Activated CD4-positive, CD25-positive, alpha-beta regulatory T cell treated with anti-CD3 and anti-CD28 coated beads, Interleukin-2, amount 50 U/mL, for 16 hours (primary cell): ENCODE results near the gene FAM151B.

Source experiments
- DNase-seq: peaks from one replicate; pipeline ENCODE4 v3.0.0-alpha.2; 2020; ENCODE audit warnings: low read depth, low spot score

Gene FAM151B

DNA sequence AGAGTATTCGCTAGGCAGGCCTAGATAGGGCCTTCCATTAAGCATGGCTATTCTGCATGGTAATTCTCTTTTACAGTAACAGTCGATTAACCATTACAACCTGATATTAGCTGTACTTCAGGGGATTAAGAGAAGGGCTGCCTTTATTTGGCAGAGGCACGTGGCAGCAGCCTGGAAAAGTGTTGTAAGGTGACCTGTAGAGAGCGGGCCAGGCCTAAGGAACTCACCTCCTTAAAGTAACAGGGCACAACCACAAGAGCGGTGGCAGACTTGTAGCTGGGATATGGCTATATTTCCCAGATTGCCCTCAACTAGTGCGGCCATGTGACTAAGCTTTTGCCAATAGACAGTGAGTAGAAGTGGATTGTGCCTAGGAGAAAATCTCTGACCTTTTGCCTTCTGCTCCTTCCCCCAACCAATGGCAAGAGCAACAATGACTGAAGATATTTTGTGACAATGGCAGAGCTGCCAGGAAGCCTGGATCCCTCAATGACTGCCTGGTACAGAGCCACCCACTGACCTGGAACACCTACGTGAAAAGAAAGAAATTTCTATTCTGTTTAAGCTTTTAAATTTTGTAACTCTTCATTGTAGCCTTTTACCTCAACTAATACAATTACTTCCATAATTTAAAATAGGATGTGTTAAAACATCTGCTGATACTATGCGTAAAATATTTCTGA lies 101.1 kb downstream of the FAM151B start:
- DNase-seq: no peak

DNA sequence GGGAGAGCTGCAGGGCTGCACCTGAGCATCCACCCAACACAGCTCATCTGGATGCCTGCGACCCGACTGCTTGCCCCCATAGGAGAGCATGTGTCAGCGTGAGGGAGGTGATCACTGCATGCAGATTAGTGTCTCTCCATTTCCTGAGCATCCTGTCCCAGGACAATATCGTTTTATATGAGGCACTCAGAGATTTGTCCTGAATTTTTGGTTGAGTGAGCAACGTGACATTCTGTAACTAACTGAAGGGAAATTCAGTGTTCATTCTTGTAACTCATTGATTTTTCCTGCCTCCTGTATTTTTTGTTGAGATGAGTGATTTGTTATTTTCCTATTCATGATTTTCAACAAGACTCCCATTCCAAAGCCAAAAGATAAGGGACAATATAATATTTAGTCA lies 102.9 kb downstream of the FAM151B start:
- DNase-seq: no peak

DNA sequence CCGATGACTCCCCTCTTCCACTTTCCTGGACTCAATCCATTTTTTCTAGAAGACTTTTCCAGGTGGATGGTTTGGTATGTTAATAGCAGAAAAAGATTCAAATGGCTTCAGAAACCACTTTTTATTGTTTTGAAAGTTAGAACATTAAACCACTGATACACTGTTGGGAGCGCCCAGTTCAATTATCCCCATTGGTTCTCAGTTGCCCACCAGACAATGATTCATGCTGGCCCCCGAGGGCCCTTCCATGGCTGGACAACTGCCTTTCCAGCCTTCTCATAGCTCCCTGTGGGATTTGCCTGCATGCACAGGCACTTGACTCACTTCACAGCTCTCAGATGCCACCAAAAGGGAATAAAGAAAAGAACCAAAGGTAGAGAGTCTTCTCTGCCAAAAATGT lies 103.5 kb downstream of the FAM151B start:
- no peak for DNase-seq

DNA sequence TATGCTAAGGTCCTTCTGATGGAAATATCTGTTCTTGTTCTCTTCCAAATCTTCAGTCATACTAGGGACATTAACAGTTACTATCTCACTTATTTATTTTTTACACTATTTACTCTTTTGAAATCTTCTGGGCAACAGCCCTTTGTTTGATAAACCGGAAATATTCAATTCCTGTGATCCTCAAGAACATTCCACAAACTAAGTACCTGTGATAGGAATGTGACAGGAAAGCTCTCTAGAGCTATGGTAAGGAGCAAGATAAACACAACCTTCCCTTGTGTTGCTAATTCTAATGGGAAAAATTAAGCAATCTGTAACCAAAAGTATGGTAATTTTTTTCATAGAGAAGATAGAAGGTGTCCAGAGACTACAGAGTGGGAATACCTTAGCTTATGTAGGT lies 104.2 kb downstream of the FAM151B start:
- no peak for DNase-seq
